Measurements from ENCODE around the gene ABCA9. TPM values are rescaled to one million over a fixed set of nuclear protein-coding genes. Genes with fewer than 3 reads are reported as not detected.

The ABCA9 gene
- total RNA-seq, 1 experiment from 2014 or later = not detected

DNA sequence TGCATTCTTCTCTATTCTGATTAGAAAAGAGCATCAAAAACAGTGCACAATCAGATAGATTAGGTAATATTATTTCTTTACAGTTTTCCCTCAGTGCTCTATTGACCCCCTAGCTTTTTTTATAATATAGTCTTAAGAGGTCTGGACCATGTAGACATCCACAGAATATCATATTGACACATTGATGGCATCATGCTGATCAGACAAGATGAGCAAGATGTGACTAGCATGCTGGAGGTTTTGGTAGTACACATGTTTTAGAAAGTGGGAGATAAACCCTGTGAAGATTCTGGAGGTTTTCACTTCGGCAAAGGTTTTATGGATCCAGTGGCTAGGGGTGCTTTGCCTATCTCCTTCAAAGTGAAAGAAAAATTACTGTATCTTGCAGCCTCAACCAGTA is 102.8 kb downstream of the ABCA9 start:
- Histone ChIP-seq H3F3A (ENCODE audit: low read length, unreplicated experiment) (no peaks in the 10 kb centered on the region), H3K9ac (ENCODE audit: low read length) (no peak overlapping the region), H3K4me2 (ENCODE audit: low read length) (no peak overlapping the region), H3K9me2 (replicated peaks; ENCODE audit: low read length) (no peaks in the 10 kb centered on the region), H3K27me3 (ENCODE audit: low read length) (peaks cover 5% of the 10 kb centered on the region; the same call in 1 of the 2 replicates), H3K79me2 (ENCODE audit: low read length) (no peaks in the 10 kb centered on the region), H3K9me3 (ENCODE audit: low read length) (no peaks in the 10 kb centered on the region), H4K20me1 (ENCODE audit: low read length) (no peaks in the 10 kb centered on the region), H3K27ac (ENCODE audit: low read length) (no peak overlapping the region), H3K36me3 (ENCODE audit: low read depth, low read length) (no peaks in the 10 kb centered on the region), H2AFZ (ENCODE audit: low read length) (no peak overlapping the region), H3K4me1 (ENCODE audit: insufficient read depth, low read length) (no peaks in the 10 kb centered on the region), H3K4me3 (ENCODE audit: low read length) (no peak overlapping the region)
- ChIA-PET CTCF (no interaction called here), POLR2A (ENCODE audit: unreplicated experiment) (no interaction called here)
- intact Hi-C loops (cut with micrococcal nuclease) = no loop called here
- BruUV-seq (replicated peaks) = no TSS peak
- ATAC-seq (no peak), DNase-seq (no peak)
- TF ChIP-seq CTCF (conservative IDR thresholded peaks at IDR 0.05; ENCODE audit: low read depth, low read length) = no peak
- no peak for TF ChIP-seq EZH2phosphoT487 (IDR thresholded peaks at IDR 0.05; ENCODE audit: borderline replicate concordance, low read length)
- no peak for TF ChIP-seq EZH2 (IDR thresholded peaks at IDR 0.05; ENCODE audit: low read length, unreplicated experiment)

DNA sequence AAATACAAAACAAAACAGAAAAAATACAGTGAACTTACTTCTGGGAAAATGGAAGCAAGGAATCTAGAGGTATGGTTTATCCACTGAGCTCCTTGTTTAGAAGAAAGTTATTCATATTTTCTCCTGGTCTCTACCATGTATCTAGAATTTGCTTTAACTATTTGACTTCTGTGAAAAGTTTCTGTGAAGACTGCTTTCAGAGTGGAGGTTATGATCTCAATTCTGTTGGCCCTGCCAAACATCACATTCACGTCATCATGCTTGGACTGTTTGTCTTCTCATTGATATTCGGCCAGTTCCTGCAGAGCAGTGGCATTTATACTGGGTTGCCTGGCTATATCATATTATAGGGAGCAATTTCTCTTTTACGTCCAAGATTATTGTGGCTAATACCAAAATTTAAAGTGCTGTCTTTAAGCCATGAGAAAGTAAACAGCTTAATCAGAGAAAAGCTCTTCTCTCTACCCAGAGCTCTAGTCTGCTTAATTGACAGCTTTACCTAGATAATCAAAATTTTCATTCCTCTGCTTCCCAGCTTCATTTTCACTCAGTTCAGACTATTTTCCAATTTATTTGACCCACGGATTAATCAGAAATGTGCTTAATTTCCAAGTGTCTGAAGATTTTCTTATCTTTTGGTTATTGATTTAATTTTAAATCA is 105.4 kb downstream of the ABCA9 start, which contains the start of gene ABCA8:
Gene ABCA8, minus strand, starts transcription at position 212 of the 661 bp plus-strand sequence. CDS start 13,358 bp downstream, outside the sequence.
- DNase-seq (no peak), ATAC-seq (no peak)
- no peak for TF ChIP-seq EZH2 (IDR thresholded peaks at IDR 0.05; ENCODE audit: low read length, unreplicated experiment)
- no peak for TF ChIP-seq CTCF (conservative IDR thresholded peaks at IDR 0.05; ENCODE audit: low read depth, low read length)
- TF ChIP-seq EZH2phosphoT487 (IDR thresholded peaks at IDR 0.05; ENCODE audit: borderline replicate concordance, low read length) = no peak
- Histone ChIP-seq H3F3A (ENCODE audit: low read length, unreplicated experiment) (no peaks in the 10 kb centered on the region), H3K4me1 (ENCODE audit: insufficient read depth, low read length) (no peaks in the 10 kb centered on the region), H3K9me3 (ENCODE audit: low read length) (no peaks in the 10 kb centered on the region), H3K9me2 (replicated peaks; ENCODE audit: low read length) (no peaks in the 10 kb centered on the region), H2AFZ (ENCODE audit: low read length) (no peak within 1 kb of the TSS), H3K27me3 (ENCODE audit: low read length) (peaks cover 26% of the 10 kb centered on the region), H3K9ac (ENCODE audit: low read length) (no peak within 1 kb of the TSS), H4K20me1 (ENCODE audit: low read length) (no peaks in the 10 kb centered on the region), H3K36me3 (ENCODE audit: low read depth, low read length) (no peaks in the 10 kb centered on the region), H3K4me2 (ENCODE audit: low read length) (no peak within 1 kb of the TSS), H3K79me2 (ENCODE audit: low read length) (no peaks in the 10 kb centered on the region), H3K27ac (ENCODE audit: low read length) (no peak within 1 kb of the TSS), H3K4me3 (ENCODE audit: low read length) (no peak within 1 kb of the TSS)
- intact Hi-C loops (cut with micrococcal nuclease) = no loop called here
- ChIA-PET POLR2A (ENCODE audit: unreplicated experiment) (interaction anchor here (0.7 kb wide), 1 partner anchor 281 kb away, joined by 6 read pairs; no protein-coding TSS in a partner anchor), CTCF (interaction anchor here (0.6 kb wide), 1 partner anchor 139 kb away, joined by 3 read pairs; no protein-coding TSS in a partner anchor)
- BruUV-seq (replicated peaks) = no TSS peak

Data from PC-3 (cell line).